WTC11 (cell line): ENCODE data around the gene CCDC80.

Source experiments
- CTCF ChIP-seq: fragments of 200-600 bp; IDR thresholded peaks from 2 replicates; pipeline ENCODE4 v1.8.0; 2022; ENCODE audit warnings: antibody characterized with exemption
- ELF4 ChIP-seq: sonication (generic); formaldehyde crosslinking; IDR thresholded peaks from 2 replicates; pipeline ENCODE4 v1.8.1; 2022; ENCODE audit warnings: low read depth, mild to moderate bottlenecking, moderate library complexity, missing genetic modification reagents
- MAX ChIP-seq: sonication (generic); formaldehyde crosslinking; IDR thresholded peaks from 2 replicates; pipeline ENCODE4 v1.8.0; 2022; ENCODE audit warnings: mild to moderate bottlenecking, missing genetic modification reagents
- SP1 ChIP-seq: sonication (generic); formaldehyde crosslinking; conservative IDR thresholded peaks from 2 replicates; pipeline ENCODE4 v1.8.1; 2022; ENCODE audit warnings: missing genetic modification reagents
- USF2 ChIP-seq: sonication (generic); formaldehyde crosslinking; IDR thresholded peaks from 2 replicates; pipeline ENCODE4 v1.8.1; 2023; ENCODE audit warnings: mild to moderate bottlenecking, missing genetic modification reagents, moderate library complexity
- ZNF263 ChIP-seq: sonication (generic); formaldehyde crosslinking; IDR thresholded peaks from 2 replicates; pipeline ENCODE4 v1.8.1; 2022; ENCODE audit warnings: low read depth, mild to moderate bottlenecking, moderate library complexity, missing genetic modification reagents
- TF ChIP-seq, protein P1 (sequence below): sonication (generic); formaldehyde crosslinking; IDR thresholded peaks from 2 replicates; pipeline ENCODE4 v1.8.0; 2023; ENCODE audit warnings: missing genetic modification reagents

GRCh38 chr3:112689989-112690388 is 49.0 kb upstream of the CCDC80 start:
- TF ChIP-seq MAX (CRISPR knock-in tag) (no peak), USF2 (no peak), ELF4 (no peak), CTCF (no peak), SP1 (CRISPR knock-in tag) (no peak), ZNF263 (CRISPR knock-in tag) (no peak)
- TF ChIP-seq, protein P1, sequence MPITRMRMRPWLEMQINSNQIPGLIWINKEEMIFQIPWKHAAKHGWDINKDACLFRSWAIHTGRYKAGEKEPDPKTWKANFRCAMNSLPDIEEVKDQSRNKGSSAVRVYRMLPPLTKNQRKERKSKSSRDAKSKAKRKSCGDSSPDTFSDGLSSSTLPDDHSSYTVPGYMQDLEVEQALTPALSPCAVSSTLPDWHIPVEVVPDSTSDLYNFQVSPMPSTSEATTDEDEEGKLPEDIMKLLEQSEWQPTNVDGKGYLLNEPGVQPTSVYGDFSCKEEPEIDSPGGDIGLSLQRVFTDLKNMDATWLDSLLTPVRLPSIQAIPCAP (CRISPR knock-in tag) = no peak
